AG04449 (cell line): ENCODE measurements around the gene PCDH18.

Source experiments
- CTCF ChIA-PET: fragments of 350-600 bp; formaldehyde crosslinking; extraction: SDS; loops from one replicate; lab custom pipeline; 2021; ENCODE audit warnings: antibody characterized with exemption; lab: Yijun Ruan, JAX
- POLR2A ChIA-PET: fragments of 400-600, 350-600 bp; formaldehyde crosslinking; extraction: SDS; loops from one replicate; lab custom pipeline; 2020; ENCODE audit warnings: antibody characterized with exemption, inconsistent platforms; lab: Yijun Ruan, JAX
- DNase-seq: peaks from one replicate; pipeline ENCODE4 v3.0.0-alpha.2; 2010; ENCODE audit warnings: low read depth, low spot score
- H3K4me3 ChIP-seq: 2 replicates; pipeline ENCODE4 v1.5.1; 2011; ENCODE audit warnings: low read depth, mild to moderate bottlenecking, control low read depth, low read length
- TF ChIP-seq, protein P1 (sequence below): IDR thresholded peaks from one replicate; pipeline ENCODE4 v1.5.1; 2011; ENCODE audit warnings: mild to moderate bottlenecking, moderate library complexity, low read length, control low read depth, inconsistent platforms; ENCODE audit not compliant: insufficient read depth; ENCODE audit errors: missing control alignments

PCDH18 gene

GRCh38 chr4:137476345-137476744 is 55.9 kb downstream of the PCDH18 start:
- ChIA-PET CTCF (no interaction called here), POLR2A (no interaction called here)
- no peak for DNase-seq
- no peak overlapping the region for H3K4me3 ChIP-seq
- TF ChIP-seq, protein P1, sequence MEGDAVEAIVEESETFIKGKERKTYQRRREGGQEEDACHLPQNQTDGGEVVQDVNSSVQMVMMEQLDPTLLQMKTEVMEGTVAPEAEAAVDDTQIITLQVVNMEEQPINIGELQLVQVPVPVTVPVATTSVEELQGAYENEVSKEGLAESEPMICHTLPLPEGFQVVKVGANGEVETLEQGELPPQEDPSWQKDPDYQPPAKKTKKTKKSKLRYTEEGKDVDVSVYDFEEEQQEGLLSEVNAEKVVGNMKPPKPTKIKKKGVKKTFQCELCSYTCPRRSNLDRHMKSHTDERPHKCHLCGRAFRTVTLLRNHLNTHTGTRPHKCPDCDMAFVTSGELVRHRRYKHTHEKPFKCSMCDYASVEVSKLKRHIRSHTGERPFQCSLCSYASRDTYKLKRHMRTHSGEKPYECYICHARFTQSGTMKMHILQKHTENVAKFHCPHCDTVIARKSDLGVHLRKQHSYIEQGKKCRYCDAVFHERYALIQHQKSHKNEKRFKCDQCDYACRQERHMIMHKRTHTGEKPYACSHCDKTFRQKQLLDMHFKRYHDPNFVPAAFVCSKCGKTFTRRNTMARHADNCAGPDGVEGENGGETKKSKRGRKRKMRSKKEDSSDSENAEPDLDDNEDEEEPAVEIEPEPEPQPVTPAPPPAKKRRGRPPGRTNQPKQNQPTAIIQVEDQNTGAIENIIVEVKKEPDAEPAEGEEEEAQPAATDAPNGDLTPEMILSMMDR = no peak

- no peak for DNase-seq
- CTCF ChIA-PET = interaction anchor here (1.0 kb wide), 1 partner anchor 15 kb away, joined by 3 read pairs; no protein-coding TSS in a partner anchor
- no peak overlapping the region for H3K4me3 ChIP-seq
- TF ChIP-seq, protein P1 = no peak
- POLR2A ChIA-PET = no interaction called here
Measured at GRCh38 chr4:137474711-137475301, 57.5 kb downstream of the PCDH18 start.

- ChIA-PET POLR2A (interaction anchor here (0.6 kb wide), 1 partner anchor 179 kb away, joined by 3 read pairs; no protein-coding TSS in a partner anchor), CTCF (no interaction called here)
- no peak for DNase-seq
- TF ChIP-seq, protein P1 = no peak
- no peak overlapping the region for H3K4me3 ChIP-seq
Measured at GRCh38 chr4:137471895-137472294, 60.4 kb downstream of the PCDH18 start.

DNA sequence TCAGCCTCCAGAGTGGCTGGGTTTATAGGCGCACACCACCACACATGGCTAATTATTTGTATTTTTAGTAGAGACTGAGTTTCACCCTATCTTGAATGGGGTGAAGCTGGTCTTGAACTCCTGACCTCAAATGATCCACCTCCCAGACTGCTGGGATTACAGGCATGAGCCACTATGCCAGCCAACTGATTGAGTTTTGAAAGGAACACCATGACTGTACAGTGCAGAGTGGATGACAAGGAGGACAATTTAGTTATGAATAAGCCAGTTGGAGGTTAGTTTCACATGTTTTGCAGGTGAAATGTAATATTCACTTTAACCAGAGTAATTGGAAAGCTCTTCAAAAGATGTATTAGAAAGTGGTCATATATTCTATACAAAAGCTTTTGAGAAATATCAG is 60.8 kb downstream of the PCDH18 start:
- no peak overlapping the region for H3K4me3 ChIP-seq
- ChIA-PET CTCF (no interaction called here), POLR2A (interaction anchor here (0.6 kb wide), 1 partner anchor 179 kb away, joined by 3 read pairs; no protein-coding TSS in a partner anchor)
- no peak for DNase-seq
- TF ChIP-seq, protein P1 = no peak

- H3K4me3 ChIP-seq = no peak overlapping the region
- TF ChIP-seq, protein P1 = no peak
- ChIA-PET CTCF (no interaction called here), POLR2A (no interaction called here)
- no peak for DNase-seq
Measured at GRCh38 chr4:137470806-137471205, 61.5 kb downstream of the PCDH18 start.
